Endothelial cell of umbilical vein (primary cell): ENCODE data around the gene TSPEAR. TPM values are rescaled to one million over a fixed set of nuclear protein-coding genes. Genes with fewer than 3 reads are reported as not detected.

ENCODE experiments used
- BruUV-seq: library from RNA; stranded (reverse); fragments of 400-500 nt; replicated peaks from 2 replicates; lab custom pipeline; 2021; lab: Mats Ljungman, UMichigan
- CTCF ChIA-PET: fragments of 300-600, 350-600 bp; sonication (Branson Sonifier 250); formaldehyde crosslinking; loops from one replicate; lab custom pipeline; 2021; ENCODE audit warnings: antibody characterized with exemption, inconsistent platforms; lab: Charles Lee
- POLR2A ChIA-PET: fragments of 300-600, 350-600 bp; sonication (Branson Sonifier 250); formaldehyde crosslinking; loops from one replicate; lab custom pipeline; 2021; ENCODE audit warnings: antibody characterized with exemption, inconsistent platforms; lab: Charles Lee
- DNase-seq: peaks from one replicate; pipeline ENCODE4 v3.0.0-alpha.2; 2011; ENCODE audit warnings: low read depth, low spot score
- FAIRE-seq: peaks from 2 replicates; lab custom pipeline; 2011; peaks lifted over from hg19 to GRCh38; lab: Jason Lieb, UNC
- H2AFZ ChIP-seq: 2 replicates; pipeline ENCODE4 v1.6.0; 2012; ENCODE audit warnings: low read depth, low read length, control low read depth, inconsistent platforms
- H3K27ac ChIP-seq: 2 replicates; pipeline ENCODE4 v1.5.1; 2011; ENCODE audit warnings: low read depth, mild to moderate bottlenecking, control low read depth, low read length, moderate library complexity; ENCODE audit not compliant: insufficient read depth
- H3K27me3 ChIP-seq, 2 experiments: 2 replicates each; pipeline versions ENCODE4 v1.6.0 to v1.6.1; 2011; ENCODE audit warnings: low read length in 2 of 2, mixed read lengths in 1 of 2; ENCODE audit not compliant: control insufficient read depth in 2 of 2, insufficient read depth in 2 of 2
- H3K36me3 ChIP-seq, 2 experiments: 2 replicates in 1 of 2; 3 replicates in 1 of 2; pipeline ENCODE4 v1.5.1; 2011; ENCODE audit warnings: low read length in 2 of 2, mild to moderate bottlenecking in 1 of 2, moderate library complexity in 1 of 2; ENCODE audit not compliant: control insufficient read depth in 2 of 2, insufficient read depth in 2 of 2; ENCODE audit errors: extremely low read depth in 1 of 2
- H3K4me1 ChIP-seq: 3 replicates; pipeline ENCODE4 v1.5.1; 2011; ENCODE audit warnings: mild to moderate bottlenecking, low read length; ENCODE audit not compliant: control insufficient read depth, insufficient read depth; ENCODE audit errors: extremely low read depth
- H3K4me2 ChIP-seq: 2 replicates; pipeline ENCODE4 v1.6.1; 2011; ENCODE audit warnings: low read length, control low read depth, mixed read lengths; ENCODE audit not compliant: insufficient read depth
- H3K4me3 ChIP-seq, 3 experiments: fragments of 200-600 bp in 1 of 3; sonication (generic), shearing (Covaris generic) in 1 of 3; replicated peaks in 1 of 3; 2 replicates each; pipeline ENCODE4 v1.5.1; 2011 to 2016; ENCODE audit warnings: control low read depth in 3 of 3, low read length in 3 of 3, mild to moderate bottlenecking in 2 of 3, inconsistent platforms in 1 of 3, low read depth in 1 of 3, moderate library complexity in 1 of 3; ENCODE audit not compliant: insufficient read depth in 1 of 3
- H3K79me2 ChIP-seq: 2 replicates; pipeline ENCODE4 v1.6.0; 2012; ENCODE audit warnings: low read length, inconsistent platforms; ENCODE audit not compliant: control insufficient read depth, insufficient read depth
- H3K9ac ChIP-seq: replicated peaks from 2 replicates; pipeline ENCODE3; 2011; ENCODE audit warnings: low read length, control low read depth; ENCODE audit not compliant: insufficient read depth; ENCODE audit errors: extremely low read depth
- H3K9me1 ChIP-seq: replicated peaks from 3 replicates; pipeline ENCODE4 v1.6.0; 2011; ENCODE audit warnings: mild to moderate bottlenecking, low read length; ENCODE audit not compliant: control insufficient read depth, insufficient read depth; ENCODE audit errors: extremely low read depth
- H3K9me3 ChIP-seq: replicated peaks from 2 replicates; pipeline ENCODE4 v1.5.1; 2012; ENCODE audit warnings: low read length, inconsistent platforms; ENCODE audit not compliant: control insufficient read depth, insufficient read depth
- H4K20me1 ChIP-seq: replicated peaks from 2 replicates; pipeline ENCODE3; 2011; ENCODE audit warnings: mild to moderate bottlenecking, low read length; ENCODE audit not compliant: control insufficient read depth, insufficient read depth; ENCODE audit errors: extremely low read depth
- EZH2 ChIP-seq: IDR thresholded peaks from 2 replicates; pipeline ENCODE4 v1.6.1; 2012; ENCODE audit warnings: borderline replicate concordance, low read depth, mild to moderate bottlenecking, moderate library complexity, low read length, inconsistent platforms; ENCODE audit not compliant: severe bottlenecking
- FOS ChIP-seq: IDR thresholded peaks from 2 replicates; pipeline ENCODE4 v1.6.1; 2011; ENCODE audit warnings: mild to moderate bottlenecking, low read length, moderate library complexity, borderline replicate concordance; ENCODE audit not compliant: insufficient read depth
- GATA2 ChIP-seq: IDR thresholded peaks from 2 replicates; pipeline ENCODE4 v1.7.0; 2011; ENCODE audit warnings: low read depth, mild to moderate bottlenecking, moderate library complexity, mixed read lengths, low read length; ENCODE audit not compliant: insufficient read length, insufficient read depth
- JUN ChIP-seq: IDR thresholded peaks from 2 replicates; pipeline ENCODE4 v1.6.1; 2011; ENCODE audit warnings: borderline replicate concordance, low read depth; ENCODE audit not compliant: insufficient read length, insufficient read depth
- MAX ChIP-seq: IDR thresholded peaks from 2 replicates; pipeline ENCODE4 v1.6.1; 2011; ENCODE audit not compliant: insufficient read depth, insufficient read length
- MYC ChIP-seq: IDR thresholded peaks from one replicate; pipeline ENCODE4 v1.6.1; 2011; ENCODE audit warnings: mild to moderate bottlenecking, low read depth, low read length
- POLR2A ChIP-seq: IDR thresholded peaks from 2 replicates; pipeline ENCODE4 v1.6.1; 2012; ENCODE audit warnings: low read depth, mild to moderate bottlenecking, control low read depth, low read length
- POLR2AphosphoS5 ChIP-seq: IDR thresholded peaks from 2 replicates; pipeline ENCODE4 v1.6.1; 2012; ENCODE audit warnings: low read depth, mild to moderate bottlenecking, control low read depth, low read length, moderate library complexity; ENCODE audit not compliant: insufficient read depth
- dilution Hi-C: fragments of 300-500 bp; cut with MboI; formaldehyde crosslinking; loops from one replicate; pipeline ENCODE4 v1.15.0; 2019; ENCODE audit warnings: low sequenced_read_pairs; ENCODE audit not compliant: extremely low pct_ligation_motif_present
- intact Hi-C: fragments of 100-400 bp; cut with micrococcal nuclease; formaldehyde crosslinking; loops from one replicate; pipeline ENCODE4 v1.10.0; 2022
- polyA plus RNA-seq, 4 experiments: library from polyadenylated mRNA; depleted of rRNA in 3 of 4; stranded (reverse) in 3 of 4; unstranded in 1 of 4; fragments of >200 nt; gene quantifications; 2 replicates each; pipeline versions ENCODE4 v1.2.1 to v1.2.3, GENCODE V29; 2011 to 2012; ENCODE audit warnings: missing spikeins in 1 of 4
- total RNA-seq: library from RNA; stranded (reverse); gene quantifications from 2 replicates; pipeline ENCODE4 v1.2.3, GENCODE V29; 2021
- TF ChIP-seq, protein P1 (sequence below), 2 donors: IDR thresholded peaks; 1 replicate in 1 of 2; 2 replicates in 1 of 2; pipeline ENCODE4 v1.5.1; 2011; ENCODE audit warnings: low read length in 2 of 2, mild to moderate bottlenecking in 2 of 2, moderate library complexity in 2 of 2, control low read depth in 1 of 2, inconsistent platforms in 1 of 2, low read depth in 1 of 2; ENCODE audit not compliant: insufficient read depth in 1 of 2; ENCODE audit errors: extremely low read depth in 1 of 2

The TSPEAR gene
- total and polyA plus RNA-seq, 2 donors (not counting 3 experiments of a cell fraction or from before 2014, with no cell fraction given) = 0.01 TPM; not detected in 1

DNA sequence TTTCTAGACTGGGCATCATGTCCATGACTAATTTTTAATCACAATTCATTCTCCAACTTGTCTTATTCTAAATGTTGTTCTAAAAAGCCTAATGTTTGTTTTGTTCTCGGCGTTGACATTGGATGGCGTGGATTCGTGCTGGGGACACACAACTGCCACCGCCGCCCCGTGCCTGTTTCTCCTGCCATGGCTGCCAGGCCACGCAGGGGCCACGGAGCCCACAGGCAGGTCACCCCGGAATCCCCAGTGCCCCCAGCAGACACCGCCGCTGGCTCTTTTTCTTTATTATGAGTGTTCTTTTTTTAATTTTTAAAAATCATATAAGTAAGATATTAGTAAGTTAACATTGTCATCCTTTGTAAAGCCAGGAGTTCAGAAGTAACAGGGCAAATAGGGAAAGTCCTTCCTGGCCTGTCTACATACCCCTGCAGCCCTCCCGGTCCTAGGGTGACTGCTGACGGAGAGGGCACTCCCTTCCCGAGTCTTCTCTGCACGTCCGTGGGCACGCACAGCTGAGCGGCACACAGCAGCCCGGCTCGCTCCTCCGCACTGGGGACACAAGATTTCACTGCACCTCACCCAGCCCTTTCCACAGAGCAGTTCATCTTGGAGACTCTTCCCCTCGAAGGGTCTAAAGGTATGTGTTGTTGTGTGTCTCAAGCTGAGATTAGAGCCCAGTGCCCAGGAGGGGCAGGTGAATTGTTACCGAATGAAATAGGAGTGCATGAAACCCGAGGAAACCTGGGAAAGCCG is 203.5 kb downstream of the TSPEAR start:
- H2AFZ ChIP-seq = no peak overlapping the region
- H3K27ac ChIP-seq = no peak overlapping the region
- POLR2A ChIA-PET = no interaction called here
- no peak overlapping the region for H3K4me3 ChIP-seq
- H3K27me3 ChIP-seq = no peaks in the 10 kb centered on the region
- intact Hi-C loops = no loop called here
- dilution Hi-C loops = no loop called here
- no peak overlapping the region for H3K9ac ChIP-seq
- no peaks in the 10 kb centered on the region for H3K4me1 ChIP-seq
- no peak for FAIRE-seq
- TF ChIP-seq EZH2 = no peak
- TF ChIP-seq MAX = no peak
- TF ChIP-seq FOS = no peak
- no peak for TF ChIP-seq POLR2A
- TF ChIP-seq JUN = no peak
- TF ChIP-seq, protein P1, sequence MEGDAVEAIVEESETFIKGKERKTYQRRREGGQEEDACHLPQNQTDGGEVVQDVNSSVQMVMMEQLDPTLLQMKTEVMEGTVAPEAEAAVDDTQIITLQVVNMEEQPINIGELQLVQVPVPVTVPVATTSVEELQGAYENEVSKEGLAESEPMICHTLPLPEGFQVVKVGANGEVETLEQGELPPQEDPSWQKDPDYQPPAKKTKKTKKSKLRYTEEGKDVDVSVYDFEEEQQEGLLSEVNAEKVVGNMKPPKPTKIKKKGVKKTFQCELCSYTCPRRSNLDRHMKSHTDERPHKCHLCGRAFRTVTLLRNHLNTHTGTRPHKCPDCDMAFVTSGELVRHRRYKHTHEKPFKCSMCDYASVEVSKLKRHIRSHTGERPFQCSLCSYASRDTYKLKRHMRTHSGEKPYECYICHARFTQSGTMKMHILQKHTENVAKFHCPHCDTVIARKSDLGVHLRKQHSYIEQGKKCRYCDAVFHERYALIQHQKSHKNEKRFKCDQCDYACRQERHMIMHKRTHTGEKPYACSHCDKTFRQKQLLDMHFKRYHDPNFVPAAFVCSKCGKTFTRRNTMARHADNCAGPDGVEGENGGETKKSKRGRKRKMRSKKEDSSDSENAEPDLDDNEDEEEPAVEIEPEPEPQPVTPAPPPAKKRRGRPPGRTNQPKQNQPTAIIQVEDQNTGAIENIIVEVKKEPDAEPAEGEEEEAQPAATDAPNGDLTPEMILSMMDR (IDR thresholded peaks at IDR 0.05; ENCODE audit: extremely low read depth in 1 of 2, insufficient read depth in 1 of 2, low read depth in 1 of 2, low read length in 2 of 2) = no peak
- no peak for TF ChIP-seq POLR2AphosphoS5
- no peak for TF ChIP-seq GATA2
- TF ChIP-seq MYC = no peak
- no TSS peak for BruUV-seq
- no peaks in the 10 kb centered on the region for H3K36me3 ChIP-seq
- no peaks in the 10 kb centered on the region for H3K9me3 ChIP-seq
- no peak overlapping the region for H3K4me2 ChIP-seq
- no peaks in the 10 kb centered on the region for H3K9me1 ChIP-seq
- CTCF ChIA-PET = interaction anchor here (2.2 kb wide), 1 partner anchor 286 kb away, joined by 5 read pairs; no protein-coding TSS in a partner anchor
- H3K79me2 ChIP-seq = no peaks in the 10 kb centered on the region
- no peaks in the 10 kb centered on the region for H4K20me1 ChIP-seq
- no peak for DNase-seq
